NT2/D1 (cell line): ENCODE measurements around the gene ANKRD6.

Source experiments
- SUZ12 ChIP-seq: IDR thresholded peaks from 2 replicates; pipeline ENCODE4 v1.6.1; 2011; ENCODE audit not compliant: insufficient read length, insufficient read depth; ENCODE audit errors: extremely low read depth
- YY1 ChIP-seq: IDR thresholded peaks from 2 replicates; pipeline ENCODE4 v1.6.1; 2011; ENCODE audit not compliant: insufficient read length, insufficient read depth
- ZNF274 ChIP-seq: IDR thresholded peaks from 2 replicates; pipeline ENCODE4 v1.6.1; 2011; ENCODE audit warnings: mild to moderate bottlenecking, low read depth, low read length

DNA sequence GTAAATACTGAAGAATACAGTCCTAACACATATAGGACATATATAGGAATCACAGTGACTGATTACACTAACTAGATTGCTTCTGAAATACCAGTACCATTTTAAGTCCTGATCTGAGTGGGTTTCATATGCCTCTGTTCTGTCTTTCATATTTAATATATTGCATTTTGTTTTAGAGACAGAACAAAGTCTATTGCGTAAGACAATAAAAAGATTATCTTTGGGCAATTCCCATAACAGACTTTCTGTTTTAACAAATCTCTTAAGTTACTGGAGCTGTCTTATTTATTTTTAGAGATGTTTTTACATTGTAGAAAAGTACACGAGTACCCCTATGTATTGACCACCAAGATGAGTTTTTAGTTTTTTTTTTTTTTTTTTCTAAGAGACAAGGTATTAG is 29.6 kb downstream of the ANKRD6 start:
- no peak for TF ChIP-seq YY1
- TF ChIP-seq SUZ12 = no peak
- no peak for TF ChIP-seq ZNF274
